ENCODE data around the gene FNDC3B. TPM values are rescaled to one million over a fixed set of nuclear protein-coding genes. Genes with fewer than 3 reads are reported as not detected.

Gene FNDC3B
- total RNA-seq, 1 donor: 221 TPM

DNA sequence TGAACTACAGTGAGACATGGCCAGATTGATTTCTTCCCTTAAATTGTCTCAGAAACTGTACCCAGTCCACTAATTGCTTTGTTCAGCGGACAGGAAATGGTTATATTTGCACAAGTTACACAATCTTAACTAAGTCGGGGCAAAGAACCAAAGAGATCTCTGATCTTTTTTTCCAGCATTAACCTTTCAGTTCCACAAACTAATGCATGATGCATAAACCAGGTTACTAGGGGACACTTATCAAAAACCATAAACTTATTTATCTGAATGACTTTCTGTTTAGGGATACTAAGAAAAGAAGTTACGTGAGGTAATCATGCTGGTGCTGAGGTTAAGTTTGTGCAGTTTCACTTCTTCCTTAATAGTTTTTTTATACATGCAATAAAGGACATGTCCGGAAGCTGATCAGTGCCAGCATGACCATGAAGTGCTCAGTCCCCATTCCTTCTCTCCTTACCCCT, 22.4 kb downstream of the FNDC3B start:
- TF ChIP-seq, protein P1, sequence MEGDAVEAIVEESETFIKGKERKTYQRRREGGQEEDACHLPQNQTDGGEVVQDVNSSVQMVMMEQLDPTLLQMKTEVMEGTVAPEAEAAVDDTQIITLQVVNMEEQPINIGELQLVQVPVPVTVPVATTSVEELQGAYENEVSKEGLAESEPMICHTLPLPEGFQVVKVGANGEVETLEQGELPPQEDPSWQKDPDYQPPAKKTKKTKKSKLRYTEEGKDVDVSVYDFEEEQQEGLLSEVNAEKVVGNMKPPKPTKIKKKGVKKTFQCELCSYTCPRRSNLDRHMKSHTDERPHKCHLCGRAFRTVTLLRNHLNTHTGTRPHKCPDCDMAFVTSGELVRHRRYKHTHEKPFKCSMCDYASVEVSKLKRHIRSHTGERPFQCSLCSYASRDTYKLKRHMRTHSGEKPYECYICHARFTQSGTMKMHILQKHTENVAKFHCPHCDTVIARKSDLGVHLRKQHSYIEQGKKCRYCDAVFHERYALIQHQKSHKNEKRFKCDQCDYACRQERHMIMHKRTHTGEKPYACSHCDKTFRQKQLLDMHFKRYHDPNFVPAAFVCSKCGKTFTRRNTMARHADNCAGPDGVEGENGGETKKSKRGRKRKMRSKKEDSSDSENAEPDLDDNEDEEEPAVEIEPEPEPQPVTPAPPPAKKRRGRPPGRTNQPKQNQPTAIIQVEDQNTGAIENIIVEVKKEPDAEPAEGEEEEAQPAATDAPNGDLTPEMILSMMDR (IDR thresholded peaks at IDR 0.05; ENCODE audit: insufficient read depth, low read depth, low read length): no peak
- peak; percentile 63 for DNase-seq (ENCODE audit: low read depth)
- no peak overlapping the region for H3K4me3 ChIP-seq (ENCODE audit: low read depth, low read length)

- TF ChIP-seq, protein P1 (IDR thresholded peaks at IDR 0.05; ENCODE audit: insufficient read depth, low read depth, low read length): no peak
- no peak overlapping the region for H3K4me3 ChIP-seq (ENCODE audit: low read depth, low read length)
- DNase-seq (ENCODE audit: low read depth): no peak
Observed at GRCh38 chr3:172062761-172063160, 23.4 kb downstream of the FNDC3B start.

GRCh38 chr3:172063456-172064432, 24.4 kb downstream of the FNDC3B start:
- no peak for DNase-seq (ENCODE audit: low read depth)
- TF ChIP-seq, protein P1 (IDR thresholded peaks at IDR 0.05; ENCODE audit: insufficient read depth, low read depth, low read length): no peak
- no peak overlapping the region for H3K4me3 ChIP-seq (ENCODE audit: low read depth, low read length)

- TF ChIP-seq, protein P1 (IDR thresholded peaks at IDR 0.05; ENCODE audit: insufficient read depth, low read depth, low read length): no peak
- DNase-seq (ENCODE audit: low read depth): peak; percentile 75
- no peak overlapping the region for H3K4me3 ChIP-seq (ENCODE audit: low read depth, low read length)
Observed at GRCh38 chr3:172065527-172065926, 26.1 kb downstream of the FNDC3B start.

- H3K4me3 ChIP-seq (ENCODE audit: low read depth, low read length): no peak overlapping the region
- TF ChIP-seq, protein P1 (IDR thresholded peaks at IDR 0.05; ENCODE audit: insufficient read depth, low read depth, low read length): no peak
- DNase-seq (ENCODE audit: low read depth): peak; percentile 85
Observed at GRCh38 chr3:172065967-172066762, 26.8 kb downstream of the FNDC3B start.

DNA sequence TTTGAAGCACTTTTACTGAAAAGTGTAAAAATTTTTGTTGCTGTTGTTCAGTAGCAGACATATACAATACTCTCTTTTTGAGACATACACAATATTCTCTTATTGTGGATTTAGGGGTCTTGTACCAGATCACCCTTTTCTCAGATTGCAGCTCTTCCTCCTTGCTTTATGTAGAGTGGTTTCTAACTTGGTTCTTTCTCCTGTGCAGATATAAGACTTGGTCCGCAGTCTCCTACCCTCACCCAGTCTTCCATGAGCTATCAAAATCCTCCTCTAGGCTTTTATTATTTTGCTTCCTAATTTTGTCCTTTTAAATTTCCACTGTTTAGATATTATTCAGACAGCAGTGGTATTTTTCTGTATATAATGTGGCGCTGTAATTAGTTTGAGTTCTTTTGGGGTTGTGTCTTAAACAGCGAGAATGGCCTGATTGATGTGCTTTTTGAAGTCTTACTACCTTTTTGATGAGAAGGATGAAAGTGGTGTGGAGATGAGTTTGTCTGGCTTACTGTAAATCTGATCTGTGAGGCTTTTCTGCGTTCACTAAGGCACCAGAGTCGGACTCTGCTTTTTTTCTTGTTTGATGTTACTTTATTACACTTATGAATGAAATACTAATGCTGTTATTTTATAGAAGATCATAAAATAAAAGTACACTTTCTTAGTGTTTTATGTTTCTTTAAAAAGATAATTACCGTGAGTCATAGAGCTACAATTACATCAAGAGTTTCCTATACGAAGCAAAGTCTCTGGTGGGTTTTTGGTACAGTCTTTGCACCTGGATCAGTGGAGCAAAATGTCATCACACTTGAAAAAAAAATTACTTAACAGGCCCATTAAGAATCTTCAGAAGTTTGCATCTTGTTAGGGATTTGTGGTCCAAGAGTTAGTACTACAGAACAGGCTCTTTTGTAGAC, 27.8 kb downstream of the FNDC3B start:
- peak; percentile 46 for DNase-seq (ENCODE audit: low read depth)
- H3K4me3 ChIP-seq (ENCODE audit: low read depth, low read length): no peak overlapping the region
- TF ChIP-seq, protein P1 (IDR thresholded peaks at IDR 0.05; ENCODE audit: insufficient read depth, low read depth, low read length): no peak
